Fibroblast of peridontal ligament (primary cell): ENCODE measurements around the gene TNFSF8.

Experiments
- DNase-seq: peaks from one replicate; pipeline ENCODE4 v3.0.0-alpha.2; 2010; ENCODE audit errors: extremely low read depth

The TNFSF8 gene

DNA sequence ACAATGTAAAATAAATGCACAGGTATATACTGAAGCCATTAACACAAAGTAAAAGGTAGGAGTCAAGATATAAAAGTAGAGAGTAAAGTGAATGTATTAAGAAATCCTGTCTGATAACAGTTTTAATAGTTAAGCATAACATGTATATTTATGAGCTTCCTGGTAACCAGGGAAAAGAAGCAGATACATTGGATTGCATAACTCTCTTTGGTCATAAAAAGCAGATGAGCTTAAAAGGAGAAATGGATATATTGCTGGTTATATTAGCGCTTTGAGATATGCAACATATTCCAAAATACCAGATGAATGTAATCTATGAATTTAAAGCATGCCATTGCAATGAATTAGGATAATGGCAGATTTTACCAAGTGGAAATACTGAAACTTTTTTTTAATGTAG lies 6.2 kb upstream of the TNFSF8 start:
- no peak for DNase-seq

DNA sequence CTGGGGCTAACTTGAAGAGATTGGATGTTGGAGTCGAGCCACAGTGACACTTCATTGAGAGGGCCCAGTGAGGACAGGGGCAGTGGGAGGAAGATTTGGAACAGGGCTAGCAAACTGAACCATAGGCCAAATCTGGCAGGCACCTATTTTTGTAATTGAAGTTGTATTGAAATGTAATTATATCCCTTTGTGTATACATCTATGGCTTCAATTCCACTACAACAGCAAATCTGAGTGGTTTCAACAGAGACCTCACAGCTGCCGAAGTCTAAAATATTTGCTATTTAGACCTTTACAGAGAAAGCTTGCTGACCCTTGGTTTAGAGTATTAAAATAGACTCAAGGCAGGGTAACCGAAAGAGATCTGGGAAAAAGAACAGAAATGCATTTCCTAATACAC lies 4.7 kb upstream of the TNFSF8 start:
- DNase-seq, result peak; percentile 62

DNA sequence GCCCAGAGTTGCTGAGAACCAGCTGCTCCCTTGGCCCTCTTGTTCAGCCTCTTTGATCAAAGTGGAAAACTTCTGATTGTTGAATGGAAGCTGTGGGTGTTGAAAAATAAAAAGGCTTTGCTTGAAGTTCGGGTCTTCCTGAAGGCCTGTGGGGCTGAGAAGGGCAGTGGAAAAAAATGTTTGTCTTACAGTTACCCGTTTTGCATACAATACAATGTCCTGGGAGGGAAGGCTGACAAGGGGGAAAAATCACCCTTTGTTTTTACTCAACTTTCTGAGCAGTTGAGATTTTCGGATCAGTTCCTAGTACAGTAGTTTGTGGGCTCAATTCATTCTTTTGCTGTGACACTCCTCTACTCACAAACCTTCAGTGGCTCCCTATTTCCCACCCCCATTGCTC lies 2.1 kb upstream of the TNFSF8 start:
- no peak for DNase-seq

- DNase-seq, result no peak
These were observed 1.0 kb upstream of the TNFSF8 start for GRCh38 chr9:114931407-114931806.

- DNase-seq, result no peak
These were observed 1.2 kb downstream of the TNFSF8 start for GRCh38 chr9:114929201-114929600.

DNA sequence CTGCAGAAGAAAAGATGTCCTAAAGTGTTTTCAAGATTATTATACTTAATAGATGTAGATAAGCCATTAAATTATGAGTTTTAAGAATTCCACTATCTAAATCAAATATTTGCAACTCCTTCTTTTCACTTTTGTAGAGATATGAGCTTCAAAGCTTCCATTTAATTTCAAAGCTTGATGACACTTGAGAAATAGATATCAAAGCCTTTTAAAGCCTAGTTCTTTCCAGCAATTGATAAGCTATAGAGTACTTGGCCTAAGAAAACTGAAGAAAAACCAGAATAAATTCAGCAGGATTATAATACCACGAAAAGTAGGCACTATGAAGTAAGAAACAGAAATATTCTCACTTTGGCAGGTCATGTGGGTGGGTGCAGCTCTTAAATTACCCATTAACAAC lies 1.7 kb downstream of the TNFSF8 start:
- no peak for DNase-seq

DNA sequence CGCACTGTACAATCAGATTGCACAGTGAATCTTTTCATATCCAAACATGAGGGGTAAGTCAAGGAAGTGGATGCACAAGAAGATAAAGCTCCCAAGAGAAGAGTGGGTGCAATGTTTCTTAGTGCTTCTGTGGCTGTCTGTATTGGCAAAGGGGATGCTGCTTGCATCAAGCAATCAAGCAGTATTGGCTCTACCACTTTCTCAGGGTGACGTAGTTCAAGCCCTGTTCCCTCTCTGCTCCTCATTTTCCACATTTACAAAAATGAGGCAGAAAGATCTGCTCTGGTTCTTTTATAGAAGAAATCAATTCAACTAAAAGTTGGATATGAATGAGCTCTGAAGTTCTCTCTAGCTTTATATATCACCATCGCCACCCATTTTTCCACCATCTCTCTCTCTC lies 2.3 kb downstream of the TNFSF8 start:
- DNase-seq, result no peak

- no peak for DNase-seq
These were observed 4.7 kb downstream of the TNFSF8 start for GRCh38 chr9:114925672-114926071.

DNA sequence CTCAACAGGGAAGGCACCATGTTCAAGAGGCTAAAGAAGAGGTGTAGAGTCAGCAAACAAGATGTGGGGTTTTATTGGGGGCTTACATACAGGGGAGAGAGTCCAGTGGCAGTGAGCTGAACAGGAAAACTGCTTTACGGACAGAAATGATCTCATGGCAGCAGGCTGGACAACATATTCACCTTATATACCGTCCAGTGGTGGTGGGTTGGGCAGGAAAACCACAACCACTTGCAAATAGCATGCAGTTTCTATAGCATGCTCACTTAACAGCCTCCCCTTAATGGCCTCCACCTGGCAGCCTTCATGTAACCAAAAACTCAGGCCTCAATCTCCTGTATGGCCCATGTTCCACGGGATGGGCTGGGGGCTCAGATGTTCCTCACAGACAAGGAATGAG lies 5.4 kb downstream of the TNFSF8 start:
- DNase-seq, result no peak

- no peak for DNase-seq
These were observed 6.1 kb downstream of the TNFSF8 start for GRCh38 chr9:114924327-114924726.

GRCh38 chr9:114923918-114924317 lies 6.5 kb downstream of the TNFSF8 start:
- no peak for DNase-seq

DNA sequence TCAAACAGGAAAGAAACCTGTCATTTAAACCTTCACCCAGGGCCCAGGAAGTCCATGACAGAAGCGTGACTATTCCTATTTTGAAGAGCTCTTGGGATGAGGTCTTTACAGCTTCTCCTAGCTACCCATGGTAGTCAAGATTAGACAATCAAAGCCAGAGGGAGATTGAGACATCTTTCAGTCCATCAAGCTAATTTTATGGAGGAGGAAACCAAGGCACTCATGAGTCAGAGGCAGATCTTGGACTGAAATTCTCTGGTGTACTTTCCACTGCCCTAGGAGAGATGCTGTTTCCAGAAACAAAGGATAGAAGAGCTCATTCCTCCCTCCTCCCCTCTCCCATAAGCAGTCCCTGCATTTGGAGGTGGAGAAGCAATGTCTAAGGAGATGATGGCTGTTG lies 9.2 kb downstream of the TNFSF8 start:
- DNase-seq, result no peak

GRCh38 chr9:114919611-114920010 lies 10.8 kb downstream of the TNFSF8 start:
- no peak for DNase-seq

DNA sequence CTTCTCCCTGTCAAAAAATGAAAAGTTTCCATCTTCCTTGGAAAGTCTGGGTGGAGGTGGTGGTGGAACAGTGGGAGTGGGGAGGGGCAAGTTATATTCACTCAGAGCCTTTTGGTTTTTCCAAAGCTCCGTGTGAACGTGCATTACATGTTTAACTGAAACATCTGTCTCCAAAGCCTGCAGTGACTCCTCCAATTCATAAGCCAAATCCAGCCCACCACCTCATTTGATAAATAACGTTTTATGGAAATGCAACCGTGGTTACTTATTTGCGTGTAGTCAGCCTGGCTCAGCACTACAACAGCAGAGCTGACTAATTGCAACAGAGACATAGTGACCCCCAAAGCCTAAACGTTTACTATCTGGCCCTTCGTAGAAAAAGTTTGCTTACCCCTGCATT lies 13.9 kb downstream of the TNFSF8 start:
- no peak for DNase-seq

- no peak for DNase-seq
These were observed 16.3 kb downstream of the TNFSF8 start for GRCh38 chr9:114914139-114914538.

- no peak for DNase-seq
These were observed 16.7 kb downstream of the TNFSF8 start for GRCh38 chr9:114913656-114914055.

GRCh38 chr9:114913217-114913616 lies 17.2 kb downstream of the TNFSF8 start:
- no peak for DNase-seq

- DNase-seq, result peak; percentile 72
These were observed 19.1 kb downstream of the TNFSF8 start for GRCh38 chr9:114911167-114911821.

DNA sequence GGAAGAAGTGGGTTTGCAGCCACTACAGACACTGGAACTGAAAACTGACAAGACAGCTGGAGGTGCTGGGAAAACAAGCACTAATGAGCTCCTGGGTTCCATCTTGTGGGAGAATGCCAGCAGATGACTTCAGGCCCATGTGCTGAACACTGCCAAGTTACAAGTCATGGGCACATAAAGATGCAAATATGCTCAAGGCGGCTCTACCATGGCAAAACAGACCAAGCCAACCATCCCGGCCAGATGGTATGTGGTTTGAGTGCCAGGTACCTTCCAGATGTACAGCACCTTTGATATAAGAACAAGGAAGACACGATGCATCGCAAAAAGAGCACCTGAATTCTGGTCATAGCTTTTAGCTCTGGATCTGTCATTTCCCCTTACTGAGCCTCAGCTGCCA lies 19.9 kb downstream of the TNFSF8 start:
- no peak for DNase-seq

DNA sequence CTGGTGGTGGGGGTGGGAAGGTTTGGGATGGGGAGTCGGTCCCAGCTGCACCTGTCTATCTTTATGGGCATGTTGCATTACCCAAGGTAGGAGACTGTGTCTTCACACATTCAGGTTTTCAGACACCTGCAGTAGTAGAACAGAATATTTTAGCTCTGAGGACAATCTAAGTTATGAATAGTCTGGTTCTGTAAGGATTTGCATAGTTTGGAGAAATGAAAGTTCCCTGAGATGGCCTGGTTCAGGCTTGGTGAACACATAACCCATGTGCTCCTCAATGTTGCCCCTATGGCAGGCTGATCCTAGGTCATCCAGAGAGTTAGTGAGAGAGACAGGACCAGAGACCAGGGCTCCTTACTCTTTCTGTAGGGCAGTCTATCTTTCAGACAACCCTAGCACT lies 20.7 kb downstream of the TNFSF8 start:
- no peak for DNase-seq

DNA sequence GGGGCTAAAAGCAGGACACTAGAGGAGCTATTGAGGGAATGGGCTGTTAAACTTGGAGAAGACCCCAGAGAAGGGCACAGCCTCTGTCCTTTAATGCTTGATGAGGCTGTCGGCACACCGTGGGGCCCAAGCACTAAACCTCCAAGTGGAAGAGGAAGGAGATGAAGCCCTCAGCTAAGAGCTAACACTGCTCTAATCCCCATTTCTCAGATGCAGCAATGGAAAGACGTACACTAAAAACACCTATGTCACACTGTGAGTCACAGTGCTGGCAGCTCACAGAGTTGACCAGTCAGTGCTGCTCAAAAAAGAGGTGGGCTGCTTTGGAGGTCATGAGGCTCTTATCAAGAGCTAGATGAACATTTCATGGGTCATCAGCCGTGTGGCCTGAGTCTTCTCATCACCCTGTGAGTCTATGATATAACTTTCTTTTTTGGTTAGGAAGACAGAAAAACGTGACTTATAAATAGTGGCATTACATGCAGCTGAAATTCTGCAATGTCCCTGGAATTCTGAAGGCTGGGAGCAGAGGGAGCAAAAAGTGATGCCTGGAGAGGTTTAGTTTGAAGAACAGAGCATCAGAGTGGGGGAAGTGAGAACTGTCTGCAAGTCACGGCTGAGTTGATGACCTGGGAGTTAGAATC lies 21.5 kb downstream of the TNFSF8 start:
- DNase-seq, result no peak

DNA sequence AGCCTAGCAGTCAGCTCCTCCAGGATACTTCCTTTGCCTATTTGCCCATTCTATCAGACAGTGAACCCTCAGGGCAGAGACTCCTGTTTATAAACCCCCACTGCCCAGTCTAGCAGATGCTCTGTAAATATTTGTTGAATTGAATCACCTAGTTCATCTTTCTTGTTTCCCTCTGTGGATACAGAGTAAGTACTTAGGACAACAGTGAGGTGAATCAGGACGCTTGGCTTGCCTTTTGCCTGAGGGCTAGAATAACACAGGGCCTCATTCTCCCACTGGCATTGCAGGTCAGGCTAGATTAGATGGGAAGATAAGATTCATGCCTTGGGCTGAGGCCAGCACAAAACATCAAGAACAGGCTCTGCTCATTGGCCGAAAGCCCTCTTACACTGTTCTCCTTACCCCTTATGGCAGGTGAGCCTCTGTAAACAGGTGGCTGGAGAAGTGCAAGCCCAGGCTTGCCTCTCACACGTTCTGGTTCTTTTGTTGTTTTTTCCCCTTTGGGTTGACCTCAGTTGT lies 22.2 kb downstream of the TNFSF8 start:
- no peak for DNase-seq

GRCh38 chr9:114906922-114907571 lies 23.3 kb downstream of the TNFSF8 start:
- DNase-seq, result peak; percentile 66
